Right lobe of liver (tissue), 6 donors: ENCODE results near the gene PERM1. TPM values are rescaled to one million over a fixed set of nuclear protein-coding genes. Genes with fewer than 3 reads are reported as not detected.
"Not testable (repeated sequence)": the region's sequence is repeated elsewhere in the genome, so short reads cannot be mapped to it uniquely, and the experiment has no call there.

Experiments
- ATAC-seq, 4 donors: fragments of 200-7000 bp; cut with Tn5 transposase; one replicate each; pipeline ENCODE4 v1.9.1; 2020; ENCODE audit warnings: mild to moderate bottlenecking in 4 of 4, moderate library complexity in 4 of 4
- DNase-seq, 3 donors: peaks; one replicate each; pipeline ENCODE4 v3.0.0-alpha.2; 2020
- H3K27ac ChIP-seq, 3 donors: fragments of 200-600 bp; one replicate each; pipeline ENCODE4 v1.8.0; 2022
- H3K27me3 ChIP-seq, 2 donors: fragments of 200-600 bp; one replicate each; pipeline ENCODE4 v1.8.0; 2022
- H3K36me3 ChIP-seq, 4 donors: fragments of 200-600 bp; sonication (generic) in 1 of 4; one replicate each; pipeline versions ENCODE4 v1.5.1 to v1.8.0; 2017 to 2022; ENCODE audit warnings: control low read depth in 1 of 4
- H3K4me1 ChIP-seq, 4 donors: fragments of 200-600 bp; sonication (generic) in 1 of 4; one replicate each; pipeline versions ENCODE4 v1.5.1 to v1.8.0; 2017 to 2022; ENCODE audit warnings: control low read depth in 1 of 4
- H3K4me3 ChIP-seq, 3 donors: fragments of 200-600 bp; one replicate each; pipeline ENCODE4 v1.8.0; 2022
- H3K9me3 ChIP-seq, 4 donors: fragments of 200-600 bp; sonication (generic) in 1 of 4; one replicate each; pipeline versions ENCODE4 v1.5.1 to v1.8.0; 2017 to 2022; ENCODE audit warnings: control low read depth in 1 of 4
- POLR2A ChIP-seq: fragments of 450-650 bp; IDR thresholded peaks from one replicate; pipeline ENCODE4 v1.6.1; 2017; ENCODE audit warnings: antibody characterized with exemption, mild to moderate bottlenecking
- WGBS: methylation state at CpG from one replicate; pipeline ENCODE4 v1.1.6; 2018; ENCODE audit warnings: low coverage, low lambda C conversion rate; ENCODE audit not compliant: insufficient coverage; ENCODE audit errors: missing lambda C conversion rate; 5-methylcytosine and 5-hydroxymethylcytosine counted together
- intact Hi-C, 2 donors: fragments of 100-400 bp; cut with DNase I; formaldehyde crosslinking; loops; one replicate each; pipeline versions ENCODE4 v1.11.2 to v1.14.1; 2022
- total RNA-seq, 6 experiments: library from RNA; depleted of rRNA in 2 of 6; stranded (reverse); fragments of >200 nt in 2 of 6; fragmentation: NEBNext Ultra II Directional in 3 of 6; extraction: Animal tissue kit (Norgen Biotek cat#: 25700) in 3 of 6; gene quantifications; one replicate each; pipeline versions ENCODE4 v1.1.0 to v1.2.4, GENCODE V29; 2016 to 2023
- TF ChIP-seq, protein P1 (sequence below), 4 donors: fragments of 200-600 bp in 3 of 4; fragments of 450-650 bp in 1 of 4; IDR thresholded peaks; one replicate each; pipeline versions ENCODE4 v1.5.1 to v1.8.0; 2016 to 2022; ENCODE audit warnings: antibody characterized with exemption in 4 of 4, mild to moderate bottlenecking in 2 of 4
- donor health status: DM: no; HTN: yes; CAD: no.
- donor health status: DM: no; HTN: no; CAD: no.
- donor health status: DM: no; HTN: no; CAD: no.
- donor health status: DM: no; HTN: yes; CAD: no.
- donor health status: DM: no; HTN: yes; CAD: no.

Gene PERM1
- total RNA-seq, 6 experiments from 2014 or later, result 0.18 to 0.46 (median 0.28) TPM; not detected in 2

DNA sequence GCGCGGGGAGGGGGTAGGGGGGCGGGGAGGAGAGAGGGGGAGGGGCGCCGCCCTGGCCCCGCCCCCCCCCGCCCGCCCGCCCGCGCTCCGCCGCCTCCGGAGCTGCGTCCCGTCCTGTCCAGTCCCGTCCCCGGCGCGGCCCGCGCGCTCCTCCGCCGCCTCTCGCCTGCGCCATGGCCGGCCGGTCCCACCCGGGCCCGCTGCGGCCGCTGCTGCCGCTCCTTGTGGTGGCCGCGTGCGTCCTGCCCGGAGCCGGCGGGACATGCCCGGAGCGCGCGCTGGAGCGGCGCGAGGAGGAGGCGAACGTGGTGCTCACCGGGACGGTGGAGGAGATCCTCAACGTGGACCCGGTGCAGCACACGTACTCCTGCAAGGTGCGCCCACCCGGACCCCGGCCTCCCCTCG is 38.1 kb upstream of the PERM1 start, which contains the start of gene AGRN:
Gene AGRN, plus strand, starts transcription at position 121 of the 405 bp plus-strand sequence. Its CDS starts 53 bp downstream, at position 174.
- Histone ChIP-seq H3K36me3 (no peaks in the 10 kb centered on the region), H3K4me1 (peaks cover 0 to 10% (median 5%) of the 10 kb centered on the region in 4 donors), H3K27me3 (no peaks in the 10 kb centered on the region), H3K4me3 (peak within 1 kb of the TSS; percentile 62 to 74 (median 64)), H3K27ac (peak within 1 kb of the TSS; percentile 74 to 88 (median 78)), H3K9me3 (no peaks in the 10 kb centered on the region)
- intact Hi-C loops, result no loop called here
- DNase-seq (peak in 2 of 3 donors; percentile 72 to 75), ATAC-seq (peak; percentile 26 to 53 (median 48))
- peak; percentile 54 for TF ChIP-seq POLR2A
- TF ChIP-seq, protein P1, sequence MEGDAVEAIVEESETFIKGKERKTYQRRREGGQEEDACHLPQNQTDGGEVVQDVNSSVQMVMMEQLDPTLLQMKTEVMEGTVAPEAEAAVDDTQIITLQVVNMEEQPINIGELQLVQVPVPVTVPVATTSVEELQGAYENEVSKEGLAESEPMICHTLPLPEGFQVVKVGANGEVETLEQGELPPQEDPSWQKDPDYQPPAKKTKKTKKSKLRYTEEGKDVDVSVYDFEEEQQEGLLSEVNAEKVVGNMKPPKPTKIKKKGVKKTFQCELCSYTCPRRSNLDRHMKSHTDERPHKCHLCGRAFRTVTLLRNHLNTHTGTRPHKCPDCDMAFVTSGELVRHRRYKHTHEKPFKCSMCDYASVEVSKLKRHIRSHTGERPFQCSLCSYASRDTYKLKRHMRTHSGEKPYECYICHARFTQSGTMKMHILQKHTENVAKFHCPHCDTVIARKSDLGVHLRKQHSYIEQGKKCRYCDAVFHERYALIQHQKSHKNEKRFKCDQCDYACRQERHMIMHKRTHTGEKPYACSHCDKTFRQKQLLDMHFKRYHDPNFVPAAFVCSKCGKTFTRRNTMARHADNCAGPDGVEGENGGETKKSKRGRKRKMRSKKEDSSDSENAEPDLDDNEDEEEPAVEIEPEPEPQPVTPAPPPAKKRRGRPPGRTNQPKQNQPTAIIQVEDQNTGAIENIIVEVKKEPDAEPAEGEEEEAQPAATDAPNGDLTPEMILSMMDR (IDR thresholded peaks at IDR 0.05), result no peak
- no CpG with 5 or more reads among the region's 58 CpGs for WGBS

DNA sequence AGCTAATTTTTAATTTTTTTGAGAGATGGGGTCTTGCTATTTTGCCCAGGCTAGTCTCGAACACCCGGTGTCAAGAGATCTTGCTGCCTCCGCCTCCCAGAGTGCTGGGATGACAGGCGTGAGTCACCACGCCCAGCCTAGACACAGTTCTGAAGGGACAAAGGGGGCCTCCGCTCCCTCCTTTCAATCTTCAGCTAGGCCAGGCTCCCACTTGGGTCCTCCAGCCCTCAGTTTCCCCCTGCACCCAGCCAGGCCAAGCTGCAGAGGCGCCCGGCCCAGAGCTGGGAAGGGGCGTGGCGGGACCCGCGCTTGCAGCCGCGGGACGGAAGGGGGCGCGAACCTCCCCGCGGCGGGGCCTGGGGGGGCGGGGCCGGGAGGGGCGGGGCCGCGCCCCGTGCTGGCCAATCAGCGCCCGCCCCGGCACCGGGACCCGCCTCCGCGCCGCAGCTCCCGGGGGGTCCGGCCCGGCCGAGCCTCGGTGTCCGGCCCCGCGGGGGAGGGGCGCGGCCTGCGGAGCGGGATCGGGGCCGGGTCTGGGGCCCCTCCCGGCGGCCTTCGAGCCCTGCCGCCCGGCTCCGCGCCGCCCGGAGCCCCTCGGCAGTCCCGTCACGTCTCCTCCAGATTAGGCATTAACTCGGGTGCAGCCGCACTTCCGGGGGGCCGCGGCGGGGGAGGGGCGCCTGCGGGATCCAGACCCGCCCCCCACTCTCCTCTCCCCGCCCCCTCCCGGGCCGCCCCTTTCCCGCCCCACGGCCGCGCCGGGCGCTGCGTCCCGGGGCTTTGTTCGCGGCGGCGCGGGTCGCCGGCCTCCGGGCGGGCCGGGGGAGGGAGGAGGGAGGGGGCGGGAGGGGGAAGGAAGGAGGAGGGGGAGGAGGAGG is 37.5 kb upstream of the PERM1 start:
- ATAC-seq (peak; percentile 83 to 93 (median 86)), DNase-seq (peak; percentile 88 to 90 (median 90))
- Histone ChIP-seq H3K9me3 (no peaks in the 10 kb centered on the region), H3K4me3 (peak overlapping the region; percentile 62 to 74 (median 64)), H3K27ac (peak overlapping the region; percentile 74 to 88 (median 78)), H3K4me1 (peaks cover 0 to 11% (median 5%) of the 10 kb centered on the region in 4 donors), H3K36me3 (no peaks in the 10 kb centered on the region), H3K27me3 (no peaks in the 10 kb centered on the region)
- no peak for TF ChIP-seq POLR2A
- TF ChIP-seq, protein P1 (IDR thresholded peaks at IDR 0.05), result peak; percentile 33 to 71 (median 43)
- intact Hi-C loops, result no loop called here
- 20% methylated on average over 1 of the region's 91 CpGs for whole genome bisulfite sequencing

DNA sequence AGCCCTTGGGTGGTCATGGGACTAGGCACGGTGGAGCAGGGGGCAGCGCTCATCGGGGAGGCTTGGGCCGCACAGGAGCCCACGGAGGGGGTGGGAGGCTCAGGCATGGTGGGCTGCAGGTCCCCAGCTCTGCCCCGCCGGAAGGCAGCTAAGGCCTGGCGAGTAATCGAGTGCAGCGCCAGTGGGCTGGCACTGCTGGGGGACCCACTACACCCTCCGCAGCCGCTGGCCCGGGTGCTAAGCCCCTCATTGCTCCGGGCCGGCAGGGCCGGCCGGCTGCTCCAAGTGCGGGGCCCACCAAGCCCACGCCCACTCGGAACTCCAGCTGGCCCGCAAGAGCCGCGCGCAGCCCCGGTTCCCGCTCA is 36.4 kb upstream of the PERM1 start:
- not testable (repeated sequence) for H3K27me3 ChIP-seq
- H3K4me1 ChIP-seq, result peaks cover 0 to 21% (median 10%) of the 10 kb centered on the region in 4 donors

DNA sequence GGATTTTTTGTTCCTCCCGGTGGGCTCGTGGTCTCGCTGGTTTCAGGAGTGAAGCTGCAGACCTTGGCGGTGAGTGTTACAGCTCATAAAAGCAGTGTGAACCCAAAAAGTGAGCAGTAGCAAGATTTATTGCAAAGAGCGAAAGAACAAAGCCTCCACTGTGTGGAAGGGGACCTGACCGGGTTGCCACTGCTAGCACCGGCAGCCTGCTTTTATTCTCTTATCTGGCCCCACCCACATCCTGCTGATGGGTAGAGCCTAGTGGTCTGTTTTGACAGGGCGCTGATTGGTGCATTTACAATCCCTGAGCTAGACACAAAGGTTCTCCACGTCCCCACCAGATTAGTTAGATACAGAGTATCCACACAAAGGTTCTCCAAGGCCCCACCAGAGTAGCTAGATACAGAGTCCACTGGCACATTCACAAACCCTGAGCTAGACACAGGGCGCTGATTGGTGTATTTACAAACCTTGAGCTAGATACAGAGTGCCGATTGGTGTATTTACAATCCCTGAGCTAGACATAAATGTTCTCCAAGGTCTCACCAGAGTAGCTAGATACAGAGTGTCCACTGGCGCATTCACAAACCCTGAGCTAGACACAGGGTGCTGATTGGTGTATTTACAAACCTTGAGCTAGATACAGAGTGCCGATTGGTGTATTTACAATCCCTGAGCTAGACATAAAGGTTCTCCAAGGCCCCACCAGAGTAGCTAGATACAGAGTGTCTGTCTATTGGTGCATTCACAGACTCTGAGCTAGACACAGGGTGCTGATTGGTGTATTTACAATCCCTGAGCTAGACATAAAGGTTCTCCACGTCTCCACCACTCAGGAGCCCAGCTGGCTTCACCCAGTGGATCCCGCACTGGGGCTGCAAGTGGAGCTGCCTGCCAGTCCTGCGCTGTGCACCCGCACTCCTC is 35.8 kb upstream of the PERM1 start:
- WGBS, result 75% methylated on average over 5 of the region's 17 CpGs
- ATAC-seq, H3K9me3 ChIP-seq, H3K27me3 ChIP-seq, H3K4me3 ChIP-seq, H3K27ac ChIP-seq, intact Hi-C loops, H3K36me3 ChIP-seq, DNase-seq: not testable (repeated sequence)
- H3K4me1 ChIP-seq, result peaks cover 0 to 23% (median 10%) of the 10 kb centered on the region in 4 donors

More for the DNA sequence above, 36.4 kb upstream of the PERM1 start:
- H3K4me3 ChIP-seq, DNase-seq, H3K9me3 ChIP-seq, H3K36me3 ChIP-seq, intact Hi-C loops, H3K27ac ChIP-seq, ATAC-seq: not testable (repeated sequence)
- WGBS, result no CpG with 5 or more reads among the region's 26 CpGs
